Activated CD8-positive, alpha-beta T cell treated with anti-CD3 and anti-CD28 coated beads, Interleukin-2, amount 10 ng/mL, durations not matched to agents 7 days and 5 days (primary cell): ENCODE results near the gene PLXNA1. TPM values are rescaled to one million over a fixed set of nuclear protein-coding genes. Genes with fewer than 3 reads are reported as not detected.

Experiments
- ATAC-seq: fragments of 150-1000 bp; cut with Tn5 transposase; one replicate; pipeline ENCODE4 v1.10.0; 2021; ENCODE audit warnings: moderate library complexity
- CTCF ChIA-PET: fragments of 350-600 bp; sonication (Branson Sonifier 250); formaldehyde crosslinking; loops from one replicate; lab custom pipeline; 2021; ENCODE audit warnings: antibody characterized with exemption; lab: Charles Lee
- POLR2A ChIA-PET: fragments of 350-600 bp; sonication (Branson Sonifier 250); formaldehyde crosslinking; loops from one replicate; lab custom pipeline; 2021; ENCODE audit warnings: antibody characterized with exemption; lab: Charles Lee
- DNase-seq: peaks from one replicate; pipeline ENCODE4 v3.0.0-alpha.2; 2020
- H3K27ac Mint-ChIP-seq: one replicate; pipeline ENCODE4 v1.8.0; 2021; ENCODE audit warnings: mild to moderate bottlenecking, mixed read lengths
- H3K27me3 Mint-ChIP-seq: one replicate; pipeline ENCODE4 v1.8.0; 2021; ENCODE audit warnings: low read depth, mixed read lengths
- H3K36me3 Mint-ChIP-seq: one replicate; pipeline ENCODE4 v1.8.0; 2021; ENCODE audit warnings: low read depth, mixed read lengths
- H3K4me1 Mint-ChIP-seq: one replicate; pipeline ENCODE4 v1.8.0; 2021; ENCODE audit warnings: low read depth, mixed read lengths
- H3K4me3 Mint-ChIP-seq: one replicate; pipeline ENCODE4 v1.8.0; 2021; ENCODE audit warnings: mild to moderate bottlenecking, mixed read lengths
- H3K9me3 Mint-ChIP-seq: one replicate; pipeline ENCODE4 v1.8.0; 2022; ENCODE audit warnings: mixed read lengths; ENCODE audit not compliant: insufficient read depth
- total RNA-seq, 2 experiments: library from RNA; stranded (reverse); gene quantifications; one replicate each; pipeline ENCODE4 v1.2.3, GENCODE V29; 2021

The PLXNA1 gene
- total RNA-seq, 2 experiments from 2014 or later: 2.4 to 2.7 TPM

- peaks cover 22% of the 10 kb centered on the region for H3K9me3 Mint-ChIP-seq
- DNase-seq (no peak), ATAC-seq (no peak)
- CTCF ChIA-PET: interaction anchor here (3.4 kb wide), 1 partner anchor 8 kb away, joined by 12 read pairs; the partner anchor contains the start of gene PLXNA1
- peaks cover 4% of the 10 kb centered on the region for H3K4me1 Mint-ChIP-seq
- no peak overlapping the region for H3K27ac Mint-ChIP-seq
- no peak overlapping the region for H3K4me3 Mint-ChIP-seq
- POLR2A ChIA-PET: no interaction called here
- peaks cover 25% of the 10 kb centered on the region for H3K27me3 Mint-ChIP-seq
- peaks cover 7% of the 10 kb centered on the region for H3K36me3 Mint-ChIP-seq
Observed at GRCh38 chr3:126973814-126974213, 9.1 kb upstream of the PLXNA1 start.

- no peak overlapping the region for H3K27ac Mint-ChIP-seq
- POLR2A ChIA-PET: no interaction called here
Observed at GRCh38 chr3:126974756-126975155, 8.2 kb upstream of the PLXNA1 start.

GRCh38 chr3:126976906-126977305, 6.0 kb upstream of the PLXNA1 start:
- CTCF ChIA-PET: no interaction called here
- no peak for ATAC-seq

More at GRCh38 chr3:126974756-126975155, 8.2 kb upstream of the PLXNA1 start:
- H3K4me3 Mint-ChIP-seq: no peak overlapping the region
- CTCF ChIA-PET: no interaction called here
- peaks cover 22% of the 10 kb centered on the region for H3K9me3 Mint-ChIP-seq
- peaks cover 21% of the 10 kb centered on the region for H3K27me3 Mint-ChIP-seq
- DNase-seq (no peak), ATAC-seq (no peak)
- peaks cover 10% of the 10 kb centered on the region for H3K4me1 Mint-ChIP-seq
- peaks cover 7% of the 10 kb centered on the region for H3K36me3 Mint-ChIP-seq

GRCh38 chr3:126977821-126978220, 5.1 kb upstream of the PLXNA1 start:
- Mint-ChIP-seq H3K4me1 (peaks cover 23% of the 10 kb centered on the region), H3K27ac (no peak overlapping the region), H3K9me3 (peaks cover 22% of the 10 kb centered on the region), H3K4me3 (no peak overlapping the region), H3K27me3 (peaks cover 17% of the 10 kb centered on the region), H3K36me3 (peaks cover 7% of the 10 kb centered on the region)
- ATAC-seq (no peak), DNase-seq (no peak)
- POLR2A ChIA-PET: no interaction called here
- CTCF ChIA-PET: no interaction called here

More at GRCh38 chr3:126976906-126977305, 6.0 kb upstream of the PLXNA1 start:
- Mint-ChIP-seq H3K27ac (no peak overlapping the region), H3K9me3 (peaks cover 22% of the 10 kb centered on the region), H3K27me3 (peaks cover 17% of the 10 kb centered on the region), H3K4me1 (peaks cover 19% of the 10 kb centered on the region), H3K36me3 (peaks cover 7% of the 10 kb centered on the region), H3K4me3 (no peak overlapping the region)
- POLR2A ChIA-PET: no interaction called here
- DNase-seq: no peak

GRCh38 chr3:126978291-126978690, 4.6 kb upstream of the PLXNA1 start:
- H3K4me3 Mint-ChIP-seq: no peak overlapping the region
- H3K27ac Mint-ChIP-seq: no peak overlapping the region
- ATAC-seq: no peak
- H3K27me3 Mint-ChIP-seq: peaks cover 17% of the 10 kb centered on the region
- DNase-seq: no peak
- peaks cover 7% of the 10 kb centered on the region for H3K36me3 Mint-ChIP-seq
- POLR2A ChIA-PET: no interaction called here
- H3K9me3 Mint-ChIP-seq: peaks cover 22% of the 10 kb centered on the region
- peaks cover 23% of the 10 kb centered on the region for H3K4me1 Mint-ChIP-seq
- CTCF ChIA-PET: no interaction called here

- no peak overlapping the region for H3K27ac Mint-ChIP-seq
Observed at GRCh38 chr3:126979046-126979628, 3.8 kb upstream of the PLXNA1 start.

GRCh38 chr3:126980266-126980811, 2.6 kb upstream of the PLXNA1 start:
- POLR2A ChIA-PET: no interaction called here
- peaks cover 10% of the 10 kb centered on the region for H3K27me3 Mint-ChIP-seq
- DNase-seq (no peak), ATAC-seq (no peak)
- peaks cover 23% of the 10 kb centered on the region for H3K4me1 Mint-ChIP-seq
- H3K27ac Mint-ChIP-seq: no peak overlapping the region
- CTCF ChIA-PET: no interaction called here
- no peak overlapping the region for H3K4me3 Mint-ChIP-seq
- no peaks in the 10 kb centered on the region for H3K36me3 Mint-ChIP-seq
- H3K9me3 Mint-ChIP-seq: peaks cover 3% of the 10 kb centered on the region

More at GRCh38 chr3:126979046-126979628, 3.8 kb upstream of the PLXNA1 start:
- Mint-ChIP-seq H3K4me3 (no peak overlapping the region), H3K4me1 (peaks cover 23% of the 10 kb centered on the region), H3K9me3 (peaks cover 15% of the 10 kb centered on the region), H3K36me3 (peaks cover 7% of the 10 kb centered on the region), H3K27me3 (peaks cover 17% of the 10 kb centered on the region)
- ATAC-seq (no peak), DNase-seq (no peak)
- ChIA-PET CTCF (interaction anchor here (1.2 kb wide), 1 partner anchor 227 kb away, joined by 5 read pairs; no protein-coding TSS in a partner anchor), POLR2A (no interaction called here)

GRCh38 chr3:126982126-126982470, 817 bp upstream of the PLXNA1 start:
- Mint-ChIP-seq H3K36me3 (no peaks in the 10 kb centered on the region), H3K4me3 (peak overlapping the region; percentile 76), H3K9me3 (no peaks in the 10 kb centered on the region), H3K27me3 (peaks cover 10% of the 10 kb centered on the region), H3K4me1 (peaks cover 23% of the 10 kb centered on the region), H3K27ac (peak overlapping the region; percentile 73)
- CTCF ChIA-PET: interaction anchor here (1.2 to 1.8 kb wide), 5 partner anchors 10 to 306 kb away, joined by 3 to 12 read pairs (median 8); partner anchors contain the start of gene CHCHD6
- POLR2A ChIA-PET: no interaction called here
- DNase-seq: no peak
- peak; percentile 10 for ATAC-seq

GRCh38 chr3:126983276-126983652, 349 bp downstream of the PLXNA1 start:
- POLR2A ChIA-PET: no interaction called here
- CTCF ChIA-PET: no interaction called here
- H3K4me3 Mint-ChIP-seq: no peak overlapping the region
- peaks cover 9% of the 10 kb centered on the region for H3K27me3 Mint-ChIP-seq
- no peak for ATAC-seq
- peaks cover 23% of the 10 kb centered on the region for H3K4me1 Mint-ChIP-seq
- H3K9me3 Mint-ChIP-seq: no peaks in the 10 kb centered on the region
- H3K36me3 Mint-ChIP-seq: no peaks in the 10 kb centered on the region
- no peak for DNase-seq
- H3K27ac Mint-ChIP-seq: no peak overlapping the region

GRCh38 chr3:126983653-126984390, 907 bp downstream of the PLXNA1 start:
- POLR2A ChIA-PET: no interaction called here
- Mint-ChIP-seq H3K27ac (no peak overlapping the region), H3K36me3 (no peaks in the 10 kb centered on the region), H3K4me1 (peaks cover 20% of the 10 kb centered on the region), H3K9me3 (no peaks in the 10 kb centered on the region), H3K27me3 (peaks cover 5% of the 10 kb centered on the region), H3K4me3 (peak overlapping the region; percentile 28)
- peak; percentile 37 for DNase-seq
- no peak for ATAC-seq
- CTCF ChIA-PET: no interaction called here

GRCh38 chr3:126984391-126985131, 1.6 kb downstream of the PLXNA1 start:
- ChIA-PET CTCF (interaction anchor here (0.6 to 0.9 kb wide), 2 partner anchors 11 to 462 kb away, joined by 3 to 4 read pairs; no protein-coding TSS in a partner anchor), POLR2A (no interaction called here)
- H3K9me3 Mint-ChIP-seq: no peaks in the 10 kb centered on the region
- H3K36me3 Mint-ChIP-seq: no peaks in the 10 kb centered on the region
- H3K27ac Mint-ChIP-seq: no peak overlapping the region
- peak overlapping the region; percentile 28 for H3K4me3 Mint-ChIP-seq
- peaks cover 13% of the 10 kb centered on the region for H3K4me1 Mint-ChIP-seq
- H3K27me3 Mint-ChIP-seq: peaks cover 5% of the 10 kb centered on the region
- ATAC-seq: no peak
- no peak for DNase-seq
